HT1080 (cell line): ENCODE measurements around the gene UBAP2L. TPM values are rescaled to one million over a fixed set of nuclear protein-coding genes. Genes with fewer than 3 reads are reported as not detected.
"Not testable (repeated sequence)": the region's sequence is repeated elsewhere in the genome, so short reads cannot be mapped to it uniquely, and the experiment has no call there.

Source experiments
- DNase-seq: peaks from one replicate; pipeline ENCODE4 v3.0.0-alpha.2; 2015; ENCODE audit warnings: low read depth
- small RNA-seq: library from RNA; depleted of rRNA; stranded (forward); fragments of <200 nt; gene quantifications from one replicate; pipeline ENCODE3, GENCODE V24; 2014
- total RNA-seq: library from RNA; depleted of rRNA; stranded (reverse); fragments of >200 nt; shearing (Covaris generic); gene quantifications from 2 replicates; pipeline ENCODE4 v1.2.3, GENCODE V29; 2014; rRNA removed

UBAP2L gene
- total RNA-seq, 1 experiment from 2014 or later: 140 TPM

DNA sequence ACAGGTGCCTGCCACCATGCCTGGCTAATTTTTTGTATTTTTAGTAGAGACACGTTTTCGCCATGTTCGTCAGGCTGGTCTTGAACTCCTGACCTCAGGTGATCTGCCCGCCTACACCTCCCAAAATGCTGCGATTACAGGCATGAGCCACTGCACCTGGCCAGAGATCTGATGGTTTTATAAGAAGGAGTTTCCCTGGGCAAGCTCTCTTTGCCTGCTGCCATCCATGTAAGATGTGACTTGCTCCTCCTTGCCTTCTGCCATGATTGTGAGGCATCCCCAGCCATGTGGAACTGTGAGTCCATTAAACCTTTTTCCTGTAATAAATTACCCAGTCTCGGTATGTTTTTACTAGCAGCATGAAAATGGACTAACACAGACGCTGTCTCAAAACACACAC, 88.4 kb downstream of the UBAP2L start:
- not testable (repeated sequence) for DNase-seq

DNA sequence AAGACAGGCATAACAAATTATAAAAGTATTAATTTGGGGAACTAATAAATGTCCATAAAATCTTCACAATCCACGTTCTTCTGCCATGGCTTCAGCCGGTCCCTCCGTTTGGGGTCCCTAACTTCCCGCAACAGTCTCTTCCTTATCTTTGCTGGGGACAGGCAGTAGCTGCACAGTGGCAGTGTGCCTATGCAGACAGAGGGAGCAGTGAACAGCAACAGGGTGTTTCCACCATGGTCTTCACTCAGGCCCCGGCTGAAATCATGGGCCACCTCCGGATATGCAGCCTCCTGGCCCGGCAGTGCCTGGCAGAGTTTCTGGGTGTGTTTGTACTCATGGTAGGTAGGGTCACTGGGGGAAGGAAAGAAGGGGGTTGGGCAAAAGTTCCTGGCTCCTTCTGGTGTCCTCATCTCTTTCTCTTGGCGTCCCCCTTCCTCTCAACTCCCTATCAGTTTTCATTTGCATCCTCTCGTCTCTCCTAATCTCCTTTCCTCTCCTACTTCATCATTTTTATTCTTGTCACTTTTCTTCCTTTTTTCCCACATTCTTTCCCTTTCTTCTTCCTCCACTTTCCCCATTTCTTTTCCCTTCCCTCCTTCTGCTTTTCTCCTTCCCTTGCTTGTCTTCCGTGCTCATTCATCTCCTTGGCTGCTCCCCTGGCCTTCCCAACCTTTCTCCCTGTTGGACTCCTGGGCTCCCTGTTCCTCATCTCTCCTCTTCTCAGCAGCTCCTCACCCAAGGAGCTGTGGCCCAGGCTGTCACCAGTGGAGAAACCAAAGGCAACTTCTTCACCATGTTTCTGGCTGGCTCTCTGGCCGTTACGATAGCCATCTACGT, 91.7 kb downstream of the UBAP2L start:
- not testable (repeated sequence) for DNase-seq

DNA sequence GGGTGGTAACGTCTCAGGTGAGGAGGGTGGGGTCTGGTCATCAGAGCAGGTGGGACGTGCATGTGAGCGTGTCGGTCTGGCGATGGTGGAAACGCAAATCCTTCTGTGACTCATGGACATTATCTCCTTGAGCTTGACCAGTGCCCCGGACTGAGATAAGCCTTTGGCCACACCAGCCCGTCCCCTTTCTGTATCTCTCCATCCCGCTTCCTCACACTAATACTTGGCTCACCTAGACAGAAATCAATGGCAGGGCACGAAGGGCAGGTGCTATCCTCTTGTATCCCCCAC, 92.3 kb downstream of the UBAP2L start:
- DNase-seq: no peak

DNA sequence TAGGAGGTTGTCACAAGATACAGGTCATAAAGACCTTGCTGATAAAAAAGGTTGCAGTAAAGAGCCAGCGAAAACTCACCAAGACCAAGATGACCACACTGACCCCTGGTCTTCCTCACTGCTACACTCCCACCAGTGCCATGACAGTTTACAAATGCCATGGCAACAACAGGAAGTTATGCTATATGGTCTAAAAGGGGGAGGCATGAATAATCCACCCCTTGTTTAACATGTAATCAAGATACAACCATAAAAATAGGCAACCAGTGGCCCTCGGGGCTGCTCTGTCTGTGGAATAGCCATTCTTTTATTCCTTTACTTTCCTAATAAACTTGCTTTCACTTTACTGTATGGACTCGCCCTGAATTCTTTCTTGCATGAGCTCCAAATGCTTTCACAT, 93.5 kb downstream of the UBAP2L start:
- DNase-seq: not testable (repeated sequence)

DNA sequence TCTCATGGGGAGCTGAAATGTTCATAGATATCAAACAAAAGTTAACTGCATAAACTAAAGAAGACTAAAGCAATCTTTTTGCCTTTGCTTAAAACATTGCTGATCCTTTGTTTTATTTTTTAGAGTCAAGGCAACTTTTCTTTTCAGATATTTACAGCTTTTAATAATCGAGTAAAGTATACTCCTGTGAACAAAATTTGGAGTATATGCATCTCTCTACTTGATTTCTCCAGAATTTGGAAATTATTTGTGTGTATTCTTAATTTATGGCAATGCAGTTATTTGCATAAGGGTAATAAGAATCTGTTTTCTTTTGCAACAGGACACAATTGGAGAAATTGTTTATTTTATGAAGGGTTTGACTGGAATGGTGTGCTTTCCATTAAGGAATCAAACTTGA, 95.9 kb downstream of the UBAP2L start:
- DNase-seq: no peak

DNA sequence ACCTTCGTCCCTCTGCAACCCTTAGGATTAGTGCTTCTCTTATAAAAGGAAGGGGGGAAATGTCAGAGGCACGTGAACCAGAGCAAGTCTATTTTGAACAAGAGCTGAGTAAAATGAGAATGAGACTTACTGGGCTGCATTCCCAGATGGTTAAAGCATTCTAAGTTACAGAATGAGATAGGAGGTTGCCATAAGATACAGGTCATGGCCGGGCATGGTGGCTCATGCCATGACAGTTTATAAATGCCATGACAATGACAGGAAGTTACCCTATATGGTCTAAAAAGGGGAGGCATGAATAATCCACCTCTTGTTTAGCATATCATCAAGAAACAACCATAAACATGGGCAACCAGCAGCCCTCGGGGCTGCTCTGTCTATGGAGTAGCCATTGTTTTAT, 97.6 kb downstream of the UBAP2L start:
- DNase-seq: no peak

Small RNA genes lying within 50 kb of the gene (small RNA-seq; reads per million reads assigned to genes)
- gene MIR190B (not detected), gene RF00273 (0.11 reads per million), gene RNU6-121P (not detected), gene RNU6-239P (not detected), gene SNORA58B (not detected)

Other genes with a start within 250 kb of the UBAP2L start
- gene JTB, start 243.3 kb upstream of the UBAP2L start, total RNA-seq: 174 and 189 TPM in 2 replicates
- gene RAB13, start 234.6 kb upstream of the UBAP2L start, total RNA-seq: 33.9 and 52.3 TPM in 2 replicates
- gene RPS27, start 230.2 kb upstream of the UBAP2L start, total RNA-seq: 1,691 and 2,292 TPM in 2 replicates
- 0.03 TPM in 1 of 2 replicates, not detected in the other for gene NUP210L, start 65.9 kb upstream of the UBAP2L start, total RNA-seq
- gene TPM3, start 28.9 kb upstream of the UBAP2L start, total RNA-seq: 703 and 744 TPM in 2 replicates
- not detected in 2 replicates for gene CFAP141, start 14.6 kb upstream of the UBAP2L start, total RNA-seq
- gene HAX1, start 51.7 kb downstream of the UBAP2L start, total RNA-seq: 137 and 173 TPM in 2 replicates
- not detected in 2 replicates for gene AQP10, start 100.1 kb downstream of the UBAP2L start, total RNA-seq
- gene ATP8B2, start 104.6 kb downstream of the UBAP2L start, total RNA-seq: 126 and 169 TPM in 2 replicates
- gene IL6R, start 184.4 kb downstream of the UBAP2L start, total RNA-seq: 13.8 and 25.4 TPM in 2 replicates